Mesothelial cell of epicardium (in vitro differentiated cells): ENCODE data around the gene C17orf58. TPM values are rescaled to one million over a fixed set of nuclear protein-coding genes. Genes with fewer than 3 reads are reported as not detected.
"Not testable (repeated sequence)": the region's sequence is repeated elsewhere in the genome, so short reads cannot be mapped to it uniquely, and the experiment has no call there.

Experiments used
- DNase-seq, 2 experiments: peaks; one replicate each; pipeline ENCODE4 v3.0.0; 2021; ENCODE audit warnings: low spot score in 2 of 2; ENCODE audit not compliant: unreplicated experiment in 2 of 2
- H3K27ac Mint-ChIP-seq: 2 replicates; pipeline ENCODE4 v1.8.0; 2021; ENCODE audit warnings: mixed read lengths
- H3K27me3 Mint-ChIP-seq: 2 replicates; pipeline ENCODE4 v1.8.0; 2021; ENCODE audit warnings: low read depth, mixed read lengths
- H3K36me3 Mint-ChIP-seq: 2 replicates; pipeline ENCODE4 v1.8.0; 2021; ENCODE audit warnings: mixed read lengths
- H3K4me1 Mint-ChIP-seq: 2 replicates; pipeline ENCODE4 v1.8.0; 2021; ENCODE audit warnings: mixed read lengths
- H3K4me3 Mint-ChIP-seq: 2 replicates; pipeline ENCODE4 v1.8.0; 2021; ENCODE audit warnings: mild to moderate bottlenecking, moderate library complexity, mixed read lengths
- H3K9me3 Mint-ChIP-seq: 2 replicates; pipeline ENCODE4 v1.8.0; 2021; ENCODE audit warnings: mixed read lengths
- total RNA-seq: library from RNA; stranded (reverse); gene quantifications from 3 replicates; pipeline ENCODE4 v1.2.1, GENCODE V29; 2021
- TF ChIP-seq, protein P1 (sequence below): fragments of 200-600 bp; sonication (generic); IDR thresholded peaks from one replicate; pipeline ENCODE4 v1.5.0; 2021; ENCODE audit warnings: antibody characterized with exemption; ENCODE audit not compliant: unreplicated experiment

Gene C17orf58
- total RNA-seq, 1 donor from 2014 or later, result 6.6 TPM

DNA sequence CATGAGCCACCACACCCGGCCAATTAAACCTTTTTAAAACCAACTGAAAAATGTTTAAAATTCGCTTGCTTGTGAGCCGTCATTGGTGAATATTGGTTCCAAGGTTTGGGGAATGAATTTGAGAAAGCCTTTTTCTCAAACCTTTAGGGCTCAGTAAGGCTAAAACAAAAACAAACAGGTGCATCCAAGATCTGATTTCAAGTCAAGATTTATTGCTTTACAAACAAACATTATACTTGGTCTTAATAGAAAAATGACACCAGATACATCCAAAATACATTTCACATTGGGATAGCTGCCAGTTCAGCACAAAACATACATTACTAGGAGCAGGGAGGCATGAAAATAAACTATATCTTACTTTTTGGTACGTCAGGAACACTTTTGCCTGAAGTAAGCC, 5.4 kb downstream of the C17orf58 start:
- Mint-ChIP-seq H3K27ac (no peak overlapping the region), H3K36me3 (no peaks in the 10 kb centered on the region), H3K4me3 (no peak overlapping the region), H3K4me1 (peaks cover 21% of the 10 kb centered on the region), H3K9me3 (no peaks in the 10 kb centered on the region), H3K27me3 (peaks cover 8% of the 10 kb centered on the region)
- DNase-seq, result no peak
- TF ChIP-seq, protein P1, sequence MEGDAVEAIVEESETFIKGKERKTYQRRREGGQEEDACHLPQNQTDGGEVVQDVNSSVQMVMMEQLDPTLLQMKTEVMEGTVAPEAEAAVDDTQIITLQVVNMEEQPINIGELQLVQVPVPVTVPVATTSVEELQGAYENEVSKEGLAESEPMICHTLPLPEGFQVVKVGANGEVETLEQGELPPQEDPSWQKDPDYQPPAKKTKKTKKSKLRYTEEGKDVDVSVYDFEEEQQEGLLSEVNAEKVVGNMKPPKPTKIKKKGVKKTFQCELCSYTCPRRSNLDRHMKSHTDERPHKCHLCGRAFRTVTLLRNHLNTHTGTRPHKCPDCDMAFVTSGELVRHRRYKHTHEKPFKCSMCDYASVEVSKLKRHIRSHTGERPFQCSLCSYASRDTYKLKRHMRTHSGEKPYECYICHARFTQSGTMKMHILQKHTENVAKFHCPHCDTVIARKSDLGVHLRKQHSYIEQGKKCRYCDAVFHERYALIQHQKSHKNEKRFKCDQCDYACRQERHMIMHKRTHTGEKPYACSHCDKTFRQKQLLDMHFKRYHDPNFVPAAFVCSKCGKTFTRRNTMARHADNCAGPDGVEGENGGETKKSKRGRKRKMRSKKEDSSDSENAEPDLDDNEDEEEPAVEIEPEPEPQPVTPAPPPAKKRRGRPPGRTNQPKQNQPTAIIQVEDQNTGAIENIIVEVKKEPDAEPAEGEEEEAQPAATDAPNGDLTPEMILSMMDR, result no peak

DNA sequence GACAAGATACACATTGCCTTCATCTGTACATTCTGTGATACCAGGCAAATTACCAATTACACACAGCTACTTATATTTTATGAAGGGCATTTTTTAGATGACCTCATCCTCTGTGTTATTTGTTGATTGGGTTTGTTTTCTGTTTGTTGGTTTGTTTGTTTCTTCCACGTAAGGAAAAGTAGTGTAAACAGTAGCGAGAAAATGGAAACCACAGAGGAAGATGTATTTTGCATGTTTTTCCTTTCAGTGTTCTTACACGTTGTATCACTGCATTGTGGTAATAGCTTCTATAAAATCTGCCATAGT, 12.9 kb downstream of the C17orf58 start:
- TF ChIP-seq, protein P1, result no peak
- DNase-seq, result no peak
- no peak overlapping the region for H3K4me3 Mint-ChIP-seq
- H3K4me1 Mint-ChIP-seq, result no peaks in the 10 kb centered on the region
- H3K36me3 Mint-ChIP-seq, result peaks cover 15% of the 10 kb centered on the region
- H3K27me3 Mint-ChIP-seq, result no peaks in the 10 kb centered on the region
- no peaks in the 10 kb centered on the region for H3K9me3 Mint-ChIP-seq
- no peak overlapping the region for H3K27ac Mint-ChIP-seq

DNA sequence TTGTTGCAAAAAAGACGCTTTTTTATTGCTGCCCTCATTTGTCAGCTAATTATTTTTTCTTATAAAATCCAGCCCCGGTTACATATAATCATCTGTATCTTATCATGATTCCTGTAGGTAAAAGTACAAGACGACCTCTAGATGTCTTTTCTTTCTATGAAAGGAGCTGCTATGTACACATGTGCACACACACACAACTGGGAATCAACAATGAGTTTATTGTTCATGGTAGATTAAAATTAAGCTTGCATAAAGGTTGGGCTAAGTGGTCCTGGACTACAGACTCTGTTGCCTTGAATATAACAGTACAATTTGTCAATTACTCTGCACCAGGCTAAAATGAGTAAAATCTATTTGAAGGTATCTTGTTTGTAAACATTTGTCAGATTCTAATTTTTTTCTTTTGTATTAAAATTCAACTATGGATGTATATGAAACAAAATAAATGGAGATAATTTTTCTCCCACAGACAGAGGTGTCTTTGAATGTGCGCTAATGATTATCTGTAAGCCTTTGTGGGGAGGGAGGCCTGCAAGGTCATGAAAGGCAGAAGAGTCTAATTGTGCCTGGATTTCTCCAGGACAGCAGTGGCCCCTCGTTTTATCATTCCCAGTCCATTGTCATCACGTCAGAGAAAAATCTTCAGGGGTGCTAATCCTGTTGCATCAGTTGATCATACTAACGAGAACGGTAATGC, 13.4 kb downstream of the C17orf58 start:
- Mint-ChIP-seq H3K36me3 (peaks cover 16% of the 10 kb centered on the region), H3K27me3 (no peaks in the 10 kb centered on the region), H3K9me3 (no peaks in the 10 kb centered on the region), H3K27ac (no peak overlapping the region), H3K4me1 (no peaks in the 10 kb centered on the region), H3K4me3 (no peak overlapping the region)
- TF ChIP-seq, protein P1, result no peak
- no peak for DNase-seq

DNA sequence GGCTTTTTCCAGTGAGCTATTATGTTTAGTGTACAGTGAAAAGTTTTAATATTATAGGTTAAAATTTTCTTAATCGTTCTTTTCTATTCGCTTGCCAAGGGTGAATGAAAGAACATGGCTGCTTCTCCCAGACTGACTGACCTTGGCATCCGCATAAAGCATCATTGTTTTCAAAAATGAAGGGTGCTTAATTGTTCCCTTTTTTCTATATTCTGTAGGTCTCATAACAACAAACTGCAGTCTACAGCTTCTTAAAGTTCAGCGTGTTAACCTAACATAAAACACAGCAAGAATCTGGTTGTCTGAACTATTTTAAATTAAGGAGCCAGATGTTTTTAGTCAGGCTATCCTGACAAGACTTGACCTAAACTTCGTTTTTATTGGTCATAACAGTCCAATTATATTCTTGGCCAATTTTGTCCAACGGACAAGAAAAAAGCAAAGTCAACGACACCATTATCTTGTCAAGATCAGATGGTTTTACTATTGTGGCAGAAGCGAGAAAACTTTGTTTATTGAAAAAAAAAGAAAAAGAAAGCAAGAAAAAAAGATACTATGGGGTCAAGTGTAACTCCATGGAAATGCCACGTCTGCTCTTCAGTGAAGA, 14.1 kb downstream of the C17orf58 start:
- H3K27ac Mint-ChIP-seq, result no peak overlapping the region

DNA sequence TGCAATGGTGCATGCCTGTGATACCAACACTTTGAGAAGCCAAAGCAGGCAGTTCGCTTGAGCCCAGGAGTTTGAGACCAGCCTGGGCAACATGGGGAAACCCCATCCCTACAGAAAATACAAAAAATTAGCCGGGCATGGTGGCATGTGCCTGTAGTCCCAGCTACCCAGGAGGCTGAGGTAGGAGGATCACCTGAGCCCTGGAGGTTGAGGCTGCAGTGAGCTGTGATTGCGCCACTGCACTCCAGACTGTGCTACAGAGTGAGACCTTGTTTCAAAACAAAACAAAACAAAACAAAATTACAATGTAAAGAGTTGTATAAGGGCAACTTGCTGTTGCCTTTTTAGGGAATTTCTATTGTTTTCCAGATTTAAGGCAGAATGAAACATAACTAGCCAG, 15.4 kb downstream of the C17orf58 start:
- H3K9me3 Mint-ChIP-seq, H3K4me3 Mint-ChIP-seq, H3K4me1 Mint-ChIP-seq, DNase-seq, H3K27me3 Mint-ChIP-seq, H3K27ac Mint-ChIP-seq: not testable (repeated sequence)
- peaks cover 21% of the 10 kb centered on the region for H3K36me3 Mint-ChIP-seq

More for the DNA sequence above, 14.1 kb downstream of the C17orf58 start:
- H3K9me3 Mint-ChIP-seq, result no peaks in the 10 kb centered on the region
- TF ChIP-seq, protein P1, result no peak
- peaks cover 16% of the 10 kb centered on the region for H3K36me3 Mint-ChIP-seq
- no peaks in the 10 kb centered on the region for H3K27me3 Mint-ChIP-seq
- no peak overlapping the region for H3K4me3 Mint-ChIP-seq
- no peaks in the 10 kb centered on the region for H3K4me1 Mint-ChIP-seq
- DNase-seq, result no peak

DNA sequence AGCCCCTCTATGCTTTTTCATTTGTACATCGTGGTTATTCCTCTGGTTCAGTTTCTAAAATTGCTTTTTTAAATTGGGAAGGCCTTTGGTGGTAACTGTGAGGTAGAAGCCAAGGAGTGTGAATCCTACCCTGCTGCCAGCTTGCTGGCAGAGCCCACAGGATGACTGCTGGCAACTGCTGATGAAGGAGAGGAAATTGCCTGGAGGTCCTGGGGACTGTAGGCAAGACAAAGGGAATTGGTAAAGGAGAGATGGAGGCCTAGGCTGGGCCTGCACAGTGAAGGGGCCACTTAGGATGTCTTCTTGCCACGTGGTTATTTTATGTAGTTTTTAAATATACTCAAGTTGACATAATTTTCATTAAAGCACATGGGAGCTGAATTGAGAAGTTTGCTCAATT, 15.8 kb downstream of the C17orf58 start:
- H3K4me3 Mint-ChIP-seq, result no peak overlapping the region
- TF ChIP-seq, protein P1, result no peak
- peaks cover 25% of the 10 kb centered on the region for H3K36me3 Mint-ChIP-seq
- DNase-seq, result no peak
- H3K4me1 Mint-ChIP-seq, result no peaks in the 10 kb centered on the region
- H3K27ac Mint-ChIP-seq, result no peak overlapping the region
- H3K9me3 Mint-ChIP-seq, result no peaks in the 10 kb centered on the region
- H3K27me3 Mint-ChIP-seq, result no peaks in the 10 kb centered on the region

DNA sequence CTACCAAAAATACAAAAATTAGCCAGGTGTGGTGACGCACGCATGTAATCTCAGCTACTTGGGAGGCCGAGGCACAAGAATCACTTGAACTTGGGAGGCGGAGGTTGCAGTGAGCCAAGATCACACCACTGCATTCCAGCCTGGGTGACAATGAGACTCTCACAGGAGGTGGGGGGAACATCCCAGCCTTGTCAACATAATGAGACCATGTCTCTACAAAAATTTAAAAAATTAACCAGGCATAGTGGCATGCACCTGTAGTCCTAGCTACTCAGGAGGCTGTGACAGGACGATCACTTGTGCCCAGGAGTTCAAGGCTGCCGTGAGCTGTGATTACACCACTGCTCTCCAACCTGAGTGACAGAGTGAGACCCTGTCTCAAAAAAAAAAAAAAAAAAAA, 20.0 kb downstream of the C17orf58 start:
- not testable (repeated sequence) for H3K27me3 Mint-ChIP-seq, H3K27ac Mint-ChIP-seq, DNase-seq, H3K9me3 Mint-ChIP-seq, H3K4me1 Mint-ChIP-seq, H3K4me3 Mint-ChIP-seq
- peaks cover 41% of the 10 kb centered on the region for H3K36me3 Mint-ChIP-seq
